ELF-1 (cell line): ENCODE data around the gene ALKBH7.

Experiments used
- DNase-seq: peaks from one replicate; pipeline ENCODE4 v3.0.0-alpha.2; 2016; ENCODE audit warnings: low read depth, low spot score

The ALKBH7 gene

GRCh38 chr19:6424195-6424938, 51.8 kb downstream of the ALKBH7 start, which contains the start of gene KHSRP:
KHSRP (minus strand) TSS chr19:6424811; CDS start chr19:6424701, 110 bp downstream.
- no peak for DNase-seq
